DND-41 (cell line): ENCODE data around the gene SLC41A1.

ENCODE experiments used
- ATAC-seq: fragments of 200-7000 bp; cut with Tn5 transposase; 3 replicates; pipeline ENCODE4 v1.9.1; 2021; ENCODE audit warnings: low read depth; ENCODE audit not compliant: insufficient read depth
- DNase-seq: peaks from one replicate; pipeline ENCODE4 v3.0.0-alpha.2; 2020
- H2AFZ ChIP-seq: 2 replicates; pipeline ENCODE4 v1.6.0; 2012; ENCODE audit warnings: low read depth, low read length
- H3K27ac ChIP-seq: 2 replicates; pipeline ENCODE4 v1.5.1; 2012; ENCODE audit warnings: low read length, inconsistent platforms
- H3K27me3 ChIP-seq: fragments of 200-600 bp; sonication (generic); 2 replicates; pipeline ENCODE4 v1.6.0; 2012; ENCODE audit warnings: low read length, mild to moderate bottlenecking, inconsistent platforms; ENCODE audit not compliant: insufficient read depth, poor library complexity
- H3K36me3 ChIP-seq: 2 replicates; pipeline ENCODE4 v1.5.1; 2012; ENCODE audit warnings: low read length, inconsistent platforms; ENCODE audit not compliant: insufficient read depth
- H3K4me1 ChIP-seq: 2 replicates; pipeline ENCODE4 v1.5.1; 2012; ENCODE audit warnings: mild to moderate bottlenecking, low read length; ENCODE audit not compliant: insufficient read depth
- H3K4me2 ChIP-seq: 2 replicates; pipeline ENCODE4 v1.6.0; 2012; ENCODE audit warnings: mild to moderate bottlenecking, moderate library complexity, low read length, inconsistent platforms; ENCODE audit not compliant: insufficient read depth
- H3K4me3 ChIP-seq, 2 experiments: fragments of 200-600 bp in 1 of 2; shearing (Covaris generic) in 1 of 2; 2 replicates each; pipeline ENCODE4 v1.5.1; 2012 to 2016; ENCODE audit warnings: inconsistent platforms in 2 of 2, low read length in 2 of 2, mild to moderate bottlenecking in 2 of 2, low read depth in 1 of 2, moderate library complexity in 1 of 2
- H3K79me2 ChIP-seq: 2 replicates; pipeline ENCODE4 v1.6.0; 2012; ENCODE audit warnings: low read length, inconsistent platforms; ENCODE audit not compliant: insufficient read depth
- H3K9ac ChIP-seq: 2 replicates; pipeline ENCODE4 v1.6.0; 2012; ENCODE audit warnings: low read depth, mild to moderate bottlenecking, inconsistent platforms, low read length, moderate library complexity
- H3K9me3 ChIP-seq: 2 replicates; pipeline ENCODE4 v1.5.1; 2012; ENCODE audit warnings: low read length, moderate library complexity, mild to moderate bottlenecking, inconsistent platforms; ENCODE audit not compliant: insufficient read depth, severe bottlenecking
- H4K20me1 ChIP-seq: 2 replicates; pipeline ENCODE4 v1.6.0; 2012; ENCODE audit warnings: low read length; ENCODE audit not compliant: insufficient read depth
- CTCF ChIP-seq: IDR thresholded peaks from 2 replicates; pipeline ENCODE4 v1.5.1; 2012; ENCODE audit warnings: borderline replicate concordance, low read length, moderate library complexity, mild to moderate bottlenecking; ENCODE audit not compliant: poor library complexity, severe bottlenecking; ENCODE audit errors: extremely low read depth
- EZH2 ChIP-seq: IDR thresholded peaks from 3 replicates; pipeline ENCODE4 v1.6.1; 2012; ENCODE audit warnings: borderline replicate concordance, low read depth, mild to moderate bottlenecking, moderate library complexity, low read length, inconsistent platforms; ENCODE audit not compliant: severe bottlenecking

Gene SLC41A1

GRCh38 chr1:205800981-205801703 is 11.9 kb downstream of the SLC41A1 start:
- H3K36me3 ChIP-seq = peaks cover 62% of the 10 kb centered on the region
- peaks cover 20% of the 10 kb centered on the region for H4K20me1 ChIP-seq
- DNase-seq = no peak

GRCh38 chr1:205800427-205800826 is 12.6 kb downstream of the SLC41A1 start:
- no peaks in the 10 kb centered on the region for H3K9me3 ChIP-seq
- H3K27me3 ChIP-seq = no peaks in the 10 kb centered on the region
- no peak overlapping the region for H2AFZ ChIP-seq
- no peak overlapping the region for H3K9ac ChIP-seq
- no peak overlapping the region for H3K27ac ChIP-seq
- H3K36me3 ChIP-seq = peaks cover 65% of the 10 kb centered on the region
- peaks cover 6% of the 10 kb centered on the region for H3K4me1 ChIP-seq
- H3K4me3 ChIP-seq = no peak overlapping the region
- DNase-seq = no peak
- H3K79me2 ChIP-seq = peaks cover 18% of the 10 kb centered on the region
- ATAC-seq = no peak
- no peak overlapping the region for H3K4me2 ChIP-seq
- TF ChIP-seq EZH2 (no peak), CTCF (no peak)
- H4K20me1 ChIP-seq = peaks cover 14% of the 10 kb centered on the region

More at GRCh38 chr1:205800981-205801703, 11.9 kb downstream of the SLC41A1 start:
- Histone ChIP-seq H3K9ac (no peak overlapping the region), H3K27me3 (no peaks in the 10 kb centered on the region), H3K4me1 (peaks cover 13% of the 10 kb centered on the region), H2AFZ (no peak overlapping the region), H3K79me2 (peaks cover 25% of the 10 kb centered on the region), H3K27ac (no peak overlapping the region), H3K9me3 (no peaks in the 10 kb centered on the region), H3K4me2 (no peak overlapping the region), H3K4me3 (no peak overlapping the region)
- no peak for TF ChIP-seq EZH2
- TF ChIP-seq CTCF = no peak
- no peak for ATAC-seq

GRCh38 chr1:205798577-205798976 is 14.4 kb downstream of the SLC41A1 start:
- H3K4me2 ChIP-seq = no peak overlapping the region
- H3K4me3 ChIP-seq = no peak overlapping the region
- H3K27me3 ChIP-seq = no peaks in the 10 kb centered on the region
- H3K9me3 ChIP-seq = no peaks in the 10 kb centered on the region
- peaks cover 68% of the 10 kb centered on the region for H3K36me3 ChIP-seq
- TF ChIP-seq CTCF (no peak), EZH2 (no peak)
- H3K9ac ChIP-seq = no peak overlapping the region
- H4K20me1 ChIP-seq = peaks cover 2% of the 10 kb centered on the region
- H2AFZ ChIP-seq = no peak overlapping the region
- no peaks in the 10 kb centered on the region for H3K4me1 ChIP-seq
- DNase-seq = no peak
- ATAC-seq = no peak
- 0 out of 2 replicates have a peak, but pooled peaks cover under 1% of the 10 kb centered on the region for H3K79me2 ChIP-seq
- H3K27ac ChIP-seq = no peak overlapping the region
